Endometrium (tissue), 2 donors: ENCODE data around the gene CACNG3.
"Not testable (repeated sequence)": the region's sequence is repeated elsewhere in the genome, so short reads cannot be mapped to it uniquely, and the experiment has no call there.

Experiments
- FAIRE-seq: peaks from 2 replicates; lab custom pipeline; 2012; peaks lifted over from hg19 to GRCh38; lab: Jason Lieb, UNC
- donor health status: control.
- donor health status: control.

CACNG3 gene

DNA sequence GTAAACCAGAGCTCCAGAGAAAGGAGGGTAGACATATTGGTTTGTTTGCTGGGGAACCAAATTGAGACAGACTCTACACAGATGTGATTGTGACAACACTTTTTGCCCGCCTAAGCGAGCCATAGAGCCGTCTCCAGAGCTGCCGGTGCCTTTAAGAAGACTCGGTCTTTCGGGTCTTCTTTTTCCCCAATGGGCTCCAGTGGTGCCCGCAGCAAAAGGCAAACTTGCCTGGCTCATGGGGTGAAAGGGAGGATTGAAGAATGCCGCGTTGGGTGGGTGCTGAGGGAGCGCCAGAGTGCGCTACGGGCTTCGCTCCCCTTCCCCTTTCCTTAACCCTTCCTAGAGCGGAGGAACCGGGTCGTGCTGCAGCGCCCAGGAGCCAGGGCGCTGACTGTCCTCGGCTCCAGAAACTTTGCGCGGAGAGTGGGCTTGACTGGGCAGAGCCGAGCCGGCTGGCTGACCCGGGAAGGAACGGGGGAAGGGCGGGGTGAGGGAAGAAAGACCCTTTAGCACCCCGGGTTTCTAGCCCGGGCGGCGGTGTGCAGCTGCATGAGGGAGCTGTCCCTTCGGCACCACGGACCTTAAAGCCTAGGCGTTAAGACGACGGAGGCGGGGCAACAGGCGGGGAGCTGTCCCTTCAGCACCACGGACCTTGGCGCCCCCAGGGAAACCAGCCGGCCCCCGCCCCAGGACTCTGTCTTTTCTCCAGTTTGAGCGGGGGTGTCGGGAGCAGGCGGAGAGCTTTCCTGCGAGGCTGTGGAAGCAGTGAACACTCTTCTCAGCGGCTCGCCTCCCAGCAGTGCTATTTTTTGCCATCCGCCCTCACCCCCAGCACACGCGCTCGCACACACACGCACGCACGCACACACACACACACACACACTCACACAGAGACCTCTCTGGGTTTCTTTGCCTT lies at the start of gene CACNG3:
Gene CACNG3 (plus strand): TSS at position 880 of the 916 bp plus-strand sequence. CDS start 420 bp downstream, outside the sequence.
- no peak for FAIRE-seq

DNA sequence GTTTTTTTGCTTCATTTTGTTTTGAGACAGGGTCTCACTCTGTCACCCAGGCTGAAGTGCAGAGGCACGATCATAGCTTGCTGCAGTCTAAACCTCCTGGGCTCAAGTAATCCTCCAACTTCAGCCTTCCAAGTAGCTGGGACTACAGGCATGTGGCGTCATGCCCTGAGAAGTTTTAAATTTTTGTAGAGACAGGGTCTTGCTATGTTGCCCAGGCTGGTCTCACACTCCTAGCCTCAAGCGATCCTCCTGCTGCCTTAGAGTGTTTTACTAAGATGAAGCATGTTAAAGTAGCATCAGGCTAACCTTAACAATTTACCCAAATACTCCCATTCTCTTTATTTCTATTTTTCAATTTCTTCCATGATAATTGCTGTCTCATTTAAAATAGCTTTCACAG lies 49.2 kb upstream of the CACNG3 start:
- no peak for FAIRE-seq

DNA sequence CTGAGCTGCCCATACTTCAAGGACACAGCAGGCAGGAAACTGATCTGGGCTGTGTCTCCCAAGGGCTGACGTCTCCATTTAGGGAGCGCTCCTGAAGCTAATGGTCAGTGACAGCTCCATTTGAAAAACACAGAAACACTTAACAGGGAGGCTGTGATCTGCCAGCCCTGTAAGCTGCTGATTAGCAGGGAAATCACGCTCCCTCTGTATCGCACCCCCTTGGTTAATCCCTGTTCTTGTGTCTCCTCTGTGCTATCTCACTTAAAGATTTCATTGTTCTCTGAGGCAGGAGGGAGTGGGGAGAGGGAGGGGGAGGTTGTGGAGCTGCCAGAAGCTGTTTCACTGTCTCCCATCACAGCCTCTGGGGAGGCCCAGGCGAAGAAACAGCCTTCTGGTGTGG lies 47.4 kb upstream of the CACNG3 start:
- no peak for FAIRE-seq

DNA sequence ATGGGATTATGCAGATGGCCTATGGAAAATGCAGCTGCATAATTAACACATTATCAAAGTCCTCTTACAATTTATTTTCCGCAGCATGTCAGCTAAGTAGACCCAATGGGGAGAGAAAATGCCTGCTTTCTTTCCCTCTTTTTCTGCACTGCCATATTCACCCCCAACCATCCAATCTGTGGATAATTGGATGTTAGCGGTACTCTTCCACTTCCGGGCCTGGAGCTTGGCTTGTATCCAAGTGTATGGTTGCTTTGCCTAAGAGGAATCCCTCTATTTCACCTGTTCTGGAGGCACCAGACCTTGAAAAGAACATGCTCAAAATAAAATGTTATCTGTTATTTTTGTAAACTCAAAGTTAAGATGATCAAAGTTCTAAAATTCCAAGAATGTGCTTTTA lies 41.1 kb upstream of the CACNG3 start:
- no peak for FAIRE-seq

DNA sequence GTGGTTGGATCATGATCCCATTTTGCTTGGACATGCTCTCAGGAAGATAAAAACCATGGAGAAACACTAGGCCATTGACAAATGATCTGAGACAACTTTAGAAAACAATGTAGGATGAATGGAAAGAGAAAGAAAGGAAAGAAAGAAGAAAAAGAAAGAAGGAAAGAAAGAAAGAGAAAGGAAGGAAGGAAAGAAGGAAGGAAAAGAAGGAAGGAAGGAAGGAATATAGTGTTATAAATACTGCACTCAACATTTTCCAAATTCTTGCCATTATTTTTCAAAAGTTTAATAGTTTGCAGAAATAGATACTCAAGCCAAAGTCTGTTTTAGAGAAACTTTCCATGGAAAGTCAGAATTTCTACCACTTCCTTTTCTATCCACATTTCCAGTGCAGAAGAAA lies 39.2 kb upstream of the CACNG3 start:
- no peak for FAIRE-seq

DNA sequence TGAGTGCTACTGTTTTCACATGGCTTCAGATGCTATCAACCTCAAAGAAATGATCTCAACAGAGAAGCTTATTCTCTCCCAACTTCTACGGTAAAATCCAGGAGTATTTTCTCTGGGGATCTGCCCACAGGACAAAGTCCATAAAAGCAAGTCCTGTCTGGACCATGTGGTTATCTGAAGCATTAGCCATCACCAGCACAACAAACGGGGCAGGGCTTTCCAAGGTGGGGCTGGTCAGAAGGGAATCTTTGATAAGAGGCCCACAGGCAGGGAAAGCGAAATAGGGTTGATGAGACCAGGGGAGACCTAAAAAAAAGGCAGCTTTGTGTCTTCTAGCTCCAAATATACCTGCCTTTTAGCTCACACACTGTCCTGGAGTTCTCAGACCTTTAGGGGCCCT lies 38.7 kb upstream of the CACNG3 start:
- FAIRE-seq = no peak

DNA sequence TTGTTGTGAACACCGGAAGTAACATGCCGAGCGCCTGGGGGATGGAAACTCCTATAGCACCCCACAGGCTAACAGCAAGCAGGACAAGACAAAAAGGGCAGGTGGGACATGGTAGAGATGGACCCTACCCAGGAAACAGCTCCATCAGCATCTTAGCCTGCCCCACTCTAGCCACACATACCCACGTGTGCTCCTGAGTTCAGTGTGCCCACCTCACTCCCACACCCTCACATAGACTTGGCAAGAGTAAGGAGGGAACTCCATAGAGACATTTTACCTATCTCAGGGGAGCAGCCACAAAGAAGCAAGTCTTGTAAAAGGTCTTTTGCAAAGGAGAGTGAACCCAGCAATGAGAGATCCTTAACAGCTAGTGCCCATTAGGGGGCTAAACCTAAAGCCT lies 37.8 kb upstream of the CACNG3 start:
- FAIRE-seq = no peak

DNA sequence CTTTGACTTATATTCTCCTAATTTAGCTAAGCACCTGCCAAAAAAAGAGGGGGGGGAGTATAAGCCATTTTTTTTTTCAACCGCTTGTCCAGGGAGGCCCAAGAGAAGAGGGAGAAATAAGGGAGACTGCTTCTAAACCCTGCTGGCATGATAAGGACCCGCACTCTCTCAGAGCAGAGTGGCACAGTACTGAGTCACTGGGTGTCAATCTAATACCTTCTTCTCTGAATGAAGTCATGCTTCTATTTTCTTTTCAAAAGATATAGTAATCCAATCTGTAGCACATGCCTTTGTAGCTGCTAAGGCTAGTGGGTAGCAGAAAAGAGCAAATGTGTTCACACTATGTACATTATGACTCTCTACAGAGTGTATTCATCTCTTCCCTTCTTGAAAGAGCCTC lies 34.9 kb upstream of the CACNG3 start:
- no peak for FAIRE-seq

DNA sequence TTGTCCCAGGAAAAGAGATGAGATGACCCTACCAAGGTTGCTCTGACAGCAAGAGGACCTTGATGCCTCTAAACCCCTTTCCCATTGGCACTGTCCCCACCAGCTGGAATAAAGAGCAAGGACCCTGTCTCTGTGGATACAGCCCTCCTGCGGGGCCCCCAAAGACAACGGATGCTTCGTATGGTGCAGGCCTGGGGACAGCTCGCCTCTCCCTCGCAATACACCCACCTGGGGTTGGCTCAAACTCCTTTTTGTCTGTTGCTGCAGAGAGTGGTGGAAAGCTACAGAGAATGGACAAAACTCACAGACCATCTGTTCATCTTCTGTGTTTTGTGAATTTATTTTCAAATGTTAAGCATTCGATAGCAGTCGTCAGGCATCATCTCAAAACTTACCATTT lies 27.6 kb upstream of the CACNG3 start:
- no peak for FAIRE-seq

DNA sequence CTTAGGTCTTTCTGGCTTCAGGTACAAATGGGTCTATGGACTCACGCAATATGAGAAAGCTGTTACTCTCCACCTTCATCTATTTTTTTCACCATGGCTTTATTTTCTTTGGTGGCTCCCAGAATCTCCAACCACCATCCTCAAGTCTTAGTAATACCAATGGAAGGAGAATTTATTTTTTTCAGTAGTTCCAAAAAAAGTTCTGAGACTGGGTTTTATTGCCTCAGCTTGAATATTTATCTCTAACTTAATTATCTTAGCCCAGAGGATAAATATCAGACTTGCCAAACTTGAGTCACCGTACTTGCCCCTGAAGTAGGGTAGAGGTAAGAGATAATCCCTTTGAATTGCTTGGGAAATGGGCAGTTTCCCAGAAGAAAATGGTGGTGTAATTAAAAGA lies 23.2 kb upstream of the CACNG3 start:
- no peak for FAIRE-seq

DNA sequence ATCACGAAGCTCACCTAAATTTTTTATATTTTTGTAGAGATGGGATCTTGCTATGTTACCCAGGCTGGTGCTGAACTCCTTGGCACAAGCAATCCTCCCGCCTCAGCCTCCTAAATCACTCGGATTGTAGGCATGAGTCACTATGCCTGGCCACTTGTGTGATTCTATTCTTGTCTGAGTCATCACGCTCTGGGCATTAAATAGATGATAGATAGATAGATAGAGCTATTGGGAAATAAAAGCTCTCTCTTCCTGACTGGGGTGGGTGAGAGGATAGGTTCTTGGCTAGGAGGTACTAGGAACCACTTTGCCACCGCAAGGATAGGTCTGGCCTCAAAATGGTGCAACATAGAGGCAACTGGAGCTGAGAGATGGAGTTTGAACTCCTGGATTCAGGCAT lies 21.4 kb upstream of the CACNG3 start:
- FAIRE-seq = no peak

DNA sequence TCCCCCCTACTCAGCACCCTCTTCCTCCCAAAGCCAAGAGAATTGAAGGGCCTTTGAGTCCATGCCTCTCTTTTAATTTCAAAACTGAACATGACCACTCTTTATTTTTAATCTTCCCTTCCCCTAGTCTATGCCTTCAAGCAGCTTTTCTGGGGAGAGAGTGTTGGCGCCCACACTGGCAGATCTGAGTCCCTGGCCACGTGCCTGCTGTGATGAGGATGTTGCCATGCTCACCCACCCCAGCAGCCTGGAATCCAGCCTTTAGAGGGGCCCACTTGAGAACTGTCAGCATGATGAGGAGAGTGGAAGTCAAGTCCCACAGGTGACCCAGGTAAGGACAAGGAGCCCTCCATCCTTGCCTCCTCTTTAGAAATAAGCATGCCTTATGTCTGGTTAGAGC lies 20.3 kb upstream of the CACNG3 start:
- FAIRE-seq = no peak

DNA sequence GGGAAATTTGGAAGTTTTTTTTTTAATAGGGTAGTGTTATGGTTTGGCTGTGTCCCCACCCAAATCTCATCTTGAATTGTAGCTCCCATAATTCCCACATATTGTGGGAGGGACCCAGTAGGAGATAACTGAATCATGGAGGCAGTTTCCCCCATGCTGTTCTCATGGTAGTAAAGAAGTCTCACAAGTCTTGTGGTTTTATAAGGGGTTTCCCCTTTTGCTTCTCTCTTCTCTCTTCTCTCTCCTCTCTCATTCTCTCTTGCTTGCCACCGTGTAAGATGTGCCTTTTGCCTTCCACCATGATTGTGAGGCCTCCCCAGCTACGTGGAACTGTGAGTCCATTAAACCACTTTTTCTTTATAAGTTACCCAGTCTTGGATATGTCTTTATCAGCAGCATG lies 17.3 kb upstream of the CACNG3 start:
- not testable (repeated sequence) for FAIRE-seq

DNA sequence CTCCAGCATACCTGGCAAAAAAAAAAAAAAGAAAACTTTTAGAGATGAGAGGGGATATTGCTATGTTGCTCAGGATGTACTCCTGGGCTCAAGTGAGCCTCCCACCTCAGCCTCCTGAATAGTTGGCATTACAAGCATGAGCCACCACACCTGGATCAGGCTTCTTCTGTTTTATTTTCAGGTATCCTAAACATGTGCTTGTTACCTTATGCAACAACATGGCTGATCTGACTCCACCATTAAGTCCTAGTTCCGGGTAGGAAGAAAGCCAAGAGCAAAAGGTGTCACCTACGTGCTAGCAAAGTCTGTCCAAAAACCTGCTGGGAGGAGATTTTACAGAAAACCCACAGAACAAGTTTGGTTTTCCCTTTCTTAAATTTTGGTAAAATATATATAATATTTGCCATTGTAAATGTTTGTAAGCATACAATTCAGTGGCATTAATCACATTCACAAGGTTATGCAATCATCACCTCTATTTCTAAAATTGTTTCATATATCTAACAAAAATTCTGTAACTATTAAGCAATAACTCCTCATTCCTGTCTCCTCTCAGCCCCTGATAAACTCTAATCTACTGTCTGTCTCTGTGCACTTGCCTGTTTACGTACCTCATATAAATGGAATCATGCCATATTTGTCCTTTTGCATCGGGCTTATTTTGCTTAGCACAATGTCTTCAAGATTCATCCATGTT lies 9.1 kb upstream of the CACNG3 start:
- no peak for FAIRE-seq

DNA sequence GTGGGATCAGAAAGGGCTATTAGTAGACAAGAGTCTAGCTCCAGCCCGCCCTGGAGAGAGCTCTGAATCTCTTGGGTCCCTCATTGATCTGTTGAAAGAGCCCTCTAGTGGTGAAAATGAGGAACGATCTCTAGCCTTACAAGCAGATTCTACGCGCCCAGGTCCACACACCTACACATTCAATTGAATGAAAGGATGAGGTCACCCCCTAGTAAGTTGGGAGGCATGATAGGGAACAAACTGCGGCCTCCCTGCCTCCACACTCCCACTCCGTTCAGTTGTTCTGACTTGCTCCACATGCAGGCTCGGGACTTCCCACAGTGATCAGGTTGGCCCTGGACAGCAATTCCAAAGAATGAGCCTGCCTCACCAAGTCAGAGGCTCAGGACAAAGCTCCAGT lies 2.9 kb upstream of the CACNG3 start:
- FAIRE-seq = no peak

DNA sequence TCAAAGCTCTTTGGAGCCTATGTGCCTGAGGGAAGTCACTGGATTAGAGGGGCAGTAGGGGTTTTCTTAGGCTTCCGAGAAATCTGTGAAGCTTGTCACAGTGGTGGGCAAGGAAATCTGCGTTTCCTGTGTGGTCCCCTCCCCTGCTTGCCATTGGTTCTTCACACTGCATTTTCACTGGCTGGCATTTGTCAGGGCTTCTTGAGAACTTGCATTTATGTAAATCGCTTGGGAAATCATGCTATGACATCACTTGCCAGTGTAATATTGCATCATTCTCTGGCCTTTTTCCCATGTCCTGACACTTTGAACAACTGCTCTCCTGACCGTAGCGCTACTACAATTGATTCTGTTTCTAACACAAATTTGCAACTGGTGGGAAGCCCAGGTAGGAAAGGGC lies 1.8 kb downstream of the CACNG3 start:
- FAIRE-seq = no peak

DNA sequence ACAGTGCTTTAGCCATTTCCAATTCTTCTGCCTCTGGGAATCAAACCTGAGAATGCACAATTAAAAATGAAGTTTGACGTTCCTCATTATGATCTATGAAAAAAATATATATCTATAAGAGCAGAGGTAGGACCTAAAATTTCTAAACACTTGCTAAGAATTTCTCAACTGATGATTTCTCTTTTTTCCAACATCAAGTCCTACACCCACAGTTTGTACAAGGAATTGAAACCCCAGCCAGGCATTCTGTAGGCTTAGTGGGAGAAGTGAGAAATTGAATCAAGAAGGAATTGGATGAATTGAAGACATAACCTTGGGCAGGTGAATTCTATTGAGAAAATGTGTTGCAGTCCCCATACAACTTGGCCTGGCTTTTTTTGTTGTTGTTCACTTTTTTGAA lies 2.7 kb downstream of the CACNG3 start:
- no peak for FAIRE-seq

DNA sequence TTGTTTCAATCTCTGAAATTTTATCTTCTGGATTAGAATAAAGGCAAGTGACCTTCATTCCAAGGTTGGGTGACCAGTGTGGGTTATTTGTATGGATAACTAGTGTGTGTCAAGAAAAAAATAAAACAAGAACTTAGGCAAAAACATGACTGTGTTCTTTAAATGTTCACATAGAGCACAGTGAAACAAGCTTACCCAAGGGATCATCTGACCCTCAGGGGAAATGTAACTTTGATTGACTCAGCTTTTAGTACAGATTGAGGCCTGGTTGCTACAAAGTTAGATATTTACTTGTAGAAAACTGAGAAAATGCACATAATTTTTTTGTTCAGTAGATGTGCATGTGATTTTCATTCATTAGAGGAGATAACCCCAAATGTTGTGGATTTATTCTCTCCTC lies 6.7 kb downstream of the CACNG3 start:
- FAIRE-seq = no peak

DNA sequence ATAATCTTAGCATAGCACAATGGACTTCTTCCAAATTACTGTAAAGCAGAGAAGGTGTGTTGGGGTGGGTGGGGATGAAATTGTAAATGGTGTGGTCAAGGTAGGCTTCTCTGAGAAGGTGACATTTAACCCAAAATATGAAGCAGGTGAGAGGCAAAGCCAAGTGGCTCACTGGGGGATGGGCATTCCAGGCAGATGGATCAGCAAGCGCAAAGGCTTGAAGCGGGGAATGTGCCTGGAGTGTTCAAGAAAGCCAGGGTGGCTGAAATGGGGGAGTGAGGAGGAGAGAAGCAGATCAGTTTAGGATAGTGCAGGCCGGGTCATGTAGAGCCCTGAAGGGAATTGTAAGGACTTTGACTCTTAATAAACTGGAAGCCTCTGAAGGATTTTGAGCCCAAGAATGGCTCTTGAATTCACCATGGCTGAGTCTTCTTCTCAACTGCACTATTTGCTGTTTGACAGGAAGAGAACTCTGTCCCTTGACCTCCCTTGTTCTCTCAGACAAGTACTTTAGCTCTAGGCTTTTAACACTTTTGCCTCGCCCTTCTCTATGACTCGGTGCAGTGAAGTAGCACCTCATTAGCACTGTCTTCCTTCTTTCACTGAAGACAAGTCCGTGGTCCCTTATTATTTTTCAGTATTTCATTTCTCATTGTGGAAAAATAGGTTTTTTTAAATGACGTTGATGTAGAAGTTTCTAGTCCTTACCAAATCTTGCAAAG lies 14.7 kb downstream of the CACNG3 start:
- no peak for FAIRE-seq

DNA sequence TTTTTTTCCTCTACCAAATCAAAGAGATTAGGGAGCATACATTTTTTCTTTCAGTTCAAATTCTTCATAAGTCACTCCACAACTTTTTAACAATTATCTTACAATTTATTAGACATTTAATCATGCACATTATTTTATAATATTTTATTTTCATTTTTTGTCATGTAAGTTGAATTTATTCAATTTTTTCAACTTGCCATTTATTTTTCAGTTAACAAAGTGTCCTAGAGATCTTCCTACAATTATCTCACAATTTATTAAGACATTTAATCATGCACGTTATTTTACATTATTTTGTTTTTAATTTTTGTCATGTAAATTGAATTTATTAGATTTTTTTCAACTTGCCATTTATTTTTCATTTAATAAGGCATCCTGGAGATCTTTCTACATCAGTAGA lies 16.2 kb downstream of the CACNG3 start:
- no peak for FAIRE-seq

DNA sequence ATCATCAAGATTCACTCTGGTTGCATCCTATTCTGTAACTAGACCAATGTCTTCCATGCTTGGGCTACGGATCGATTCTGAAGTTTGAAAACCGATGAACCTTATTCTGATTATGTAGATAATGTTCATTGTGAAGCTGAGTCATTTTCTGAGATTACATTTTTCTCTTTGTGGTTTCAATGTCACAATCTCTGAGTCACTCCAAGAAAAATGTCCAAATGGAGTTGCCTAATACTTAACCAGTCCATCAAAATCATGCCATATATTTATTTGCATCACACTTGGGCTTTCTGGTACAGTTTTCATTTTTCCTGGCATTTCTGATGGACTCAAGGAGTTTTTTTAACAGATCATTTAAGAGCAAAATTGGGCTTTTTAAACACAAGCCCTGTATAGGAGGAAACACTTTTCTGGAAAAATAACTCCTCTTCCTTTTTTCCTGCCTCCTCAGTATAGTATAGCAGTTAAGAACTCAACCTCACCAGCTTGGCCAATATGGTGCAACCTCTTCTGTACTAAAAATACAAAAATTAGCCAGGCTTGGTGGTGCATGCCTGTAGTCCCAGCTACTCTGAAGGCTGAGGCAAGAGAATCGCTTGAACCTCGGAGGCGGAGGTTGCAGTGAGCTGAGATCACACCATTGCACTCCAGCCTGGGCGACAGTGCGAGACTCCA lies 17.5 kb downstream of the CACNG3 start:
- no peak for FAIRE-seq

DNA sequence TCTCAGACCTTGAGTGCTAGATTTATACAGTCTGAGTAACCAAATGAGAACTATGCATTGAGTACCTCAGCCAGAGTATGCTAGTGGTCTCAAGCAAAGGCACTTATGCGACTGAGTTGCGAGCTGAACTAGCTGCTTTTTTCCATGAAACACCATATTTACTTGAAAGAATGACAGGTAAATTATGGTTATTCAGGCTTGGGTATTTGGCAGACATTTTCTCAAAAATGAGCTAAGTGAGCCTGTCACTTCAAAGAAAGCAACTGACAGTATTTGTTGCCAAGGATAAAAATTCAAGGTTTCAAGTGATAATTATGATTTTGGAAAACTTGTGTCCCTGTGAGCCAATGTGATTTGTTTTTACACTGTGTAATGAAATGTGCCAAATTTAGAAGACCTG lies 19.3 kb downstream of the CACNG3 start:
- no peak for FAIRE-seq
